HepG2 (cell line): Measurements from ENCODE around the gene PMVK. TPM values are rescaled to one million over a fixed set of nuclear protein-coding genes. Genes with fewer than 3 reads are reported as not detected.

ENCODE experiments used
- FOXO1 ChIP-seq: sonication (generic); formaldehyde crosslinking; IDR thresholded peaks from 2 replicates; pipeline ENCODE4 v1.4.0; 2020; ENCODE audit warnings: missing genetic modification reagents
- JUND ChIP-seq: sonication (generic); formaldehyde crosslinking; IDR thresholded peaks from 2 replicates; pipeline ENCODE4 v1.8.0; 2022; ENCODE audit warnings: mild to moderate bottlenecking, missing genetic modification reagents
- NBN ChIP-seq: fragments of 450-650 bp; conservative IDR thresholded peaks from 2 replicates; pipeline ENCODE4 v1.6.1; 2017
- NR3C1 ChIP-seq: sonication (generic); formaldehyde crosslinking; IDR thresholded peaks from 2 replicates; pipeline ENCODE4 v1.4.0; 2020; ENCODE audit warnings: missing genetic modification reagents
- STAT5B ChIP-seq: sonication (generic); formaldehyde crosslinking; IDR thresholded peaks from 2 replicates; pipeline ENCODE4 v1.4.0; 2020; ENCODE audit warnings: missing genetic modification reagents
- ZFP36L1 ChIP-seq: sonication (generic); formaldehyde crosslinking; IDR thresholded peaks from 2 replicates; pipeline ENCODE4 v1.8.0; 2022; ENCODE audit warnings: mild to moderate bottlenecking, missing genetic modification reagents, moderate library complexity
- ZFP62 ChIP-seq: sonication (generic); formaldehyde crosslinking; IDR thresholded peaks from 2 replicates; pipeline ENCODE4 v1.4.0; 2020; ENCODE audit warnings: missing genetic modification reagents
- ZNF253 ChIP-seq: sonication (generic); formaldehyde crosslinking; IDR thresholded peaks from 2 replicates; pipeline ENCODE4 v1.8.0; 2022; ENCODE audit warnings: mild to moderate bottlenecking, missing genetic modification reagents, borderline replicate concordance
- ZNF496 ChIP-seq: sonication (generic); formaldehyde crosslinking; IDR thresholded peaks from 2 replicates; pipeline ENCODE4 v1.8.1; 2023; ENCODE audit warnings: mild to moderate bottlenecking, moderate library complexity, missing genetic modification reagents; ENCODE audit not compliant: insufficient replicate concordance
- ZNF607 ChIP-seq: sonication (generic); formaldehyde crosslinking; IDR thresholded peaks from 2 replicates; pipeline ENCODE4 v1.5.1; 2020; ENCODE audit warnings: missing genetic modification reagents, mild to moderate bottlenecking, borderline replicate concordance
- ZNF768 ChIP-seq: sonication (generic); formaldehyde crosslinking; IDR thresholded peaks from 2 replicates; pipeline ENCODE4 v1.4.0; 2020; ENCODE audit warnings: missing genetic modification reagents
- ZNF883 ChIP-seq: sonication (generic); formaldehyde crosslinking; IDR thresholded peaks from 2 replicates; pipeline ENCODE4 v1.5.1; 2020; ENCODE audit warnings: mild to moderate bottlenecking, missing genetic modification reagents; ENCODE audit errors: not compliant biosample characterization
- ZSCAN22 ChIP-seq: sonication (generic); formaldehyde crosslinking; IDR thresholded peaks from 2 replicates; pipeline ENCODE4 v1.4.0; 2020; ENCODE audit warnings: mild to moderate bottlenecking, missing genetic modification reagents
- ZSCAN9 ChIP-seq: IDR thresholded peaks from 2 replicates; pipeline ENCODE4 v1.6.1; 2016; ENCODE audit warnings: borderline replicate concordance
- polyA plus RNA-seq, 8 experiments: library from polyadenylated mRNA; depleted of rRNA in 3 of 8; stranded (reverse) in 7 of 8; unstranded in 1 of 8; fragments of >200 nt; fragmentation: Illumina TruSeq in 4 of 8; extraction: Trizol in 4 of 8; gene quantifications; 2 replicates each; pipeline versions ENCODE4 v1.2.1 to v1.2.3, GENCODE V29; 2011 to 2016; ENCODE audit warnings: low read depth in 4 of 8, missing spikeins in 1 of 8, mixed read lengths in 1 of 8; ENCODE audit not compliant: insufficient read depth in 1 of 8
- total RNA-seq, 5 experiments: library from RNA; depleted of rRNA; stranded (reverse); fragments of >200 nt; fragmentation: Illumina TruSeq; extraction: Trizol; gene quantifications; 2 replicates each; pipeline ENCODE4 v1.2.3, GENCODE V29; 2016; ENCODE audit warnings: low read depth in 1 of 5
- TF ChIP-seq, protein P1 (sequence below): sonication (generic); formaldehyde crosslinking; IDR thresholded peaks from 2 replicates; pipeline ENCODE4 v1.5.0; 2020; ENCODE audit warnings: mild to moderate bottlenecking, missing genetic modification reagents, borderline replicate concordance
- TF ChIP-seq, protein P2 (sequence below): IDR thresholded peaks from 2 replicates; pipeline ENCODE4 v1.6.1; 2016
- TF ChIP-seq, protein P3 (sequence below): IDR thresholded peaks from 2 replicates; pipeline ENCODE4 v1.6.1; 2016; ENCODE audit warnings: low read depth, control low read depth

PMVK gene
- total and polyA plus RNA-seq, 2 of the 13 experiments (the other 11 are each of a cell fraction or from before 2014, with no cell fraction given), result 3.9 to 12.6 TPM

DNA sequence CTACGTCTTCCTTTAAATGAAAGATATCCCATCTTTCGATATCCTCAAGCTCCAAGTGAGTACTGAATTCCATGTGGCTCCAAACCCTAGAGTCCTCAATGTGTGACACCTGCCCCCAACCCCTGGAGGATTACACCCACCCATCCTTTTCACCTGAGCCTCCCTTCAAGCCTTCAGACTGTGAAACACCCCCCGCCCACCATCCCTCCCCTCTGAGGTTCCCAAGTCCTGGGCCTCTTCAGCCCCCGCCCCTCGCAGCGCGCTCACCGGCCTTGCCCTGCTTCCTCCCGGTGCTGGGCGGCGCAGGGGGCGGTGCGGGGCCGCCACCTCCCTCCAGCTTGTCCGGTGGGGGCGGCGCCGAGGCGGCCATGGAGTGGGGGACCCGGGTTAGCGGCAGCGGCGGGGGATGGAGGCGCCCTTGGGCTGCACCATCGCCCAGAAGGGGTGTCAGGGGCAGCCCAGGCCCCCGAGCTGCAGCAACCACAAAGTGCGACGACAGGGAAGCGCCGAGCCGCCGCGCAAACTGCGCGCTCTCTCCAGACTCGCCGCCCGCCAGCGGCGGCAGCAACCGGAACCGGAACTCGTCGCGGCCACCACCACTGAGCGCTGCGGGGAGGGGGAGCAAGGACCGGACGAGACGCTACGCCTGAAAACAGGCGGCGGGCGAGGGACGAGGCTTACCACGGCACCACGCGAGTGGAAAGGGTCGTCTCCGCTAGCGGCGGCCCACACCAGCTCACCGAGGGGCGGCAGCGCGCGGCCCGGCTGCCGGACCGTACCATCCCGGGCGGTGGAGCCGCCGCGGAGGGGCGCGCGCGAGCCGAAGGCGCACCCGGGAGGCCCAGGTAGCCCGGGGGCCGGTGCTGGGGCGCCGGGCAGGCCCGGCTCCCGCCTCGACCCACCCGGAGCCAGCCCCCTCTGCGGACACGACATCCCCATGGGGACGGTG lies 25.0 kb upstream of the PMVK start, which contains the start of gene PYGO2 (continued):
- TF ChIP-seq, protein P1, sequence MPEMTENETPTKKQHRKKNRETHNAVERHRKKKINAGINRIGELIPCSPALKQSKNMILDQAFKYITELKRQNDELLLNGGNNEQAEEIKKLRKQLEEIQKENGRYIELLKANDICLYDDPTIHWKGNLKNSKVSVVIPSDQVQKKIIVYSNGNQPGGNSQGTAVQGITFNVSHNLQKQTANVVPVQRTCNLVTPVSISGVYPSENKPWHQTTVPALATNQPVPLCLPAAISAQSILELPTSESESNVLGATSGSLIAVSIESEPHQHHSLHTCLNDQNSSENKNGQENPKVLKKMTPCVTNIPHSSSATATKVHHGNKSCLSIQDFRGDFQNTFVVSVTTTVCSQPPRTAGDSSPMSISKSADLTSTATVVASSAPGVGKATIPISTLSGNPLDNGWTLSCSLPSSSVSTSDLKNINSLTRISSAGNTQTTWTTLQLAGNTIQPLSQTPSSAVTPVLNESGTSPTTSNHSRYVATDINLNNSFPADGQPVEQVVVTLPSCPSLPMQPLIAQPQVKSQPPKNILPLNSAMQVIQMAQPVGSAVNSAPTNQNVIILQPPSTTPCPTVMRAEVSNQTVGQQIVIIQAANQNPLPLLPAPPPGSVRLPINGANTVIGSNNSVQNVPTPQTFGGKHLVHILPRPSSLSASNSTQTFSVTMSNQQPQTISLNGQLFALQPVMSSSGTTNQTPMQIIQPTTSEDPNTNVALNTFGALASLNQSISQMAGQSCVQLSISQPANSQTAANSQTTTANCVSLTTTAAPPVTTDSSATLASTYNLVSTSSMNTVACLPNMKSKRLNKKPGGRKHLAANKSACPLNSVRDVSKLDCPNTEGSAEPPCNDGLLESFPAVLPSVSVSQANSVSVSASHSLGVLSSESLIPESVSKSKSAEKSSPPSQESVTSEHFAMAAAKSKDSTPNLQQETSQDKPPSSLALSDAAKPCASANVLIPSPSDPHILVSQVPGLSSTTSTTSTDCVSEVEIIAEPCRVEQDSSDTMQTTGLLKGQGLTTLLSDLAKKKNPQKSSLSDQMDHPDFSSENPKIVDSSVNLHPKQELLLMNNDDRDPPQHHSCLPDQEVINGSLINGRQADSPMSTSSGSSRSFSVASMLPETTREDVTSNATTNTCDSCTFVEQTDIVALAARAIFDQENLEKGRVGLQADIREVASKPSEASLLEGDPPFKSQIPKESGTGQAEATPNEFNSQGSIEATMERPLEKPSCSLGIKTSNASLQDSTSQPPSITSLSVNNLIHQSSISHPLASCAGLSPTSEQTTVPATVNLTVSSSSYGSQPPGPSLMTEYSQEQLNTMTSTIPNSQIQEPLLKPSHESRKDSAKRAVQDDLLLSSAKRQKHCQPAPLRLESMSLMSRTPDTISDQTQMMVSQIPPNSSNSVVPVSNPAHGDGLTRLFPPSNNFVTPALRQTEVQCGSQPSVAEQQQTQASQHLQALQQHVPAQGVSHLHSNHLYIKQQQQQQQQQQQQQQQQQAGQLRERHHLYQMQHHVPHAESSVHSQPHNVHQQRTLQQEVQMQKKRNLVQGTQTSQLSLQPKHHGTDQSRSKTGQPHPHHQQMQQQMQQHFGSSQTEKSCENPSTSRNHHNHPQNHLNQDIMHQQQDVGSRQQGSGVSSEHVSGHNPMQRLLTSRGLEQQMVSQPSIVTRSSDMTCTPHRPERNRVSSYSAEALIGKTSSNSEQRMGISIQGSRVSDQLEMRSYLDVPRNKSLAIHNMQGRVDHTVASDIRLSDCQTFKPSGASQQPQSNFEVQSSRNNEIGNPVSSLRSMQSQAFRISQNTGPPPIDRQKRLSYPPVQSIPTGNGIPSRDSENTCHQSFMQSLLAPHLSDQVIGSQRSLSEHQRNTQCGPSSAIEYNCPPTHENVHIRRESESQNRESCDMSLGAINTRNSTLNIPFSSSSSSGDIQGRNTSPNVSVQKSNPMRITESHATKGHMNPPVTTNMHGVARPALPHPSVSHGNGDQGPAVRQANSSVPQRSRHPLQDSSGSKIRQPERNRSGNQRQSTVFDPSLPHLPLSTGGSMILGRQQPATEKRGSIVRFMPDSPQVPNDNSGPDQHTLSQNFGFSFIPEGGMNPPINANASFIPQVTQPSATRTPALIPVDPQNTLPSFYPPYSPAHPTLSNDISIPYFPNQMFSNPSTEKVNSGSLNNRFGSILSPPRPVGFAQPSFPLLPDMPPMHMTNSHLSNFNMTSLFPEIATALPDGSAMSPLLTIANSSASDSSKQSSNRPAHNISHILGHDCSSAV (CRISPR knock-in tag), result no peak
- TF ChIP-seq STAT5B (CRISPR knock-in tag), result no peak
- TF ChIP-seq ZNF883 (CRISPR knock-in tag), result no peak
- TF ChIP-seq, protein P2, sequence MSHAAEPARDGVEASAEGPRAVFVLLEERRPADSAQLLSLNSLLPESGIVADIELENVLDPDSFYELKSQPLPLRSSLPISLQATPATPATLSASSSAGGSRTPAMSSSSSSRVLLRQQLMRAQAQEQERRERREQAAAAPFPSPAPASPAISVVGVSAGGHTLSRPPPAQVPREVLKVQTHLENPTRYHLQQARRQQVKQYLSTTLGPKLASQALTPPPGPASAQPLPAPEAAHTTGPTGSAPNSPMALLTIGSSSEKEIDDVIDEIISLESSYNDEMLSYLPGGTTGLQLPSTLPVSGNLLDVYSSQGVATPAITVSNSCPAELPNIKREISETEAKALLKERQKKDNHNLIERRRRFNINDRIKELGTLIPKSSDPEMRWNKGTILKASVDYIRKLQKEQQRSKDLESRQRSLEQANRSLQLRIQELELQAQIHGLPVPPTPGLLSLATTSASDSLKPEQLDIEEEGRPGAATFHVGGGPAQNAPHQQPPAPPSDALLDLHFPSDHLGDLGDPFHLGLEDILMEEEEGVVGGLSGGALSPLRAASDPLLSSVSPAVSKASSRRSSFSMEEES (CRISPR knock-in tag), result no peak
- TF ChIP-seq ZSCAN22, result no peak
- TF ChIP-seq FOXO1 (CRISPR knock-in tag), result peak; percentile 59; the same call in 1 of the 2 replicates
- TF ChIP-seq NBN, result no peak
- TF ChIP-seq, protein P3, sequence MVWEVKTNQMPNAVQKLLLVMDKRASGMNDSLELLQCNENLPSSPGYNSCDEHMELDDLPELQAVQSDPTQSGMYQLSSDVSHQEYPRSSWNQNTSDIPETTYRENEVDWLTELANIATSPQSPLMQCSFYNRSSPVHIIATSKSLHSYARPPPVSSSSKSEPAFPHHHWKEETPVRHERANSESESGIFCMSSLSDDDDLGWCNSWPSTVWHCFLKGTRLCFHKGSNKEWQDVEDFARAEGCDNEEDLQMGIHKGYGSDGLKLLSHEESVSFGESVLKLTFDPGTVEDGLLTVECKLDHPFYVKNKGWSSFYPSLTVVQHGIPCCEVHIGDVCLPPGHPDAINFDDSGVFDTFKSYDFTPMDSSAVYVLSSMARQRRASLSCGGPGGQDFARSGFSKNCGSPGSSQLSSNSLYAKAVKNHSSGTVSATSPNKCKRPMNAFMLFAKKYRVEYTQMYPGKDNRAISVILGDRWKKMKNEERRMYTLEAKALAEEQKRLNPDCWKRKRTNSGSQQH, result no peak
- TF ChIP-seq NR3C1 (CRISPR knock-in tag), result no peak
- 0 out of 2 replicates have a peak, but pooled peaks have one; percentile 60 for TF ChIP-seq ZNF768
- TF ChIP-seq ZFP36L1 (CRISPR knock-in tag), result 0 out of 2 replicates have a peak, but pooled peaks have one; percentile 39
- TF ChIP-seq ZNF607 (CRISPR knock-in tag), result peak; percentile 94
- no peak for TF ChIP-seq ZNF253 (CRISPR knock-in tag)
- peak; percentile 60; the same call in 1 of the 2 replicates for TF ChIP-seq ZSCAN9 (CRISPR knock-in tag)
- TF ChIP-seq ZFP62 (CRISPR knock-in tag), result 0 out of 2 replicates have a peak, but pooled peaks have one; percentile 52
- TF ChIP-seq ZNF496 (CRISPR knock-in tag), result no peak
- peak; percentile 56; the same call in 1 of the 2 replicates for TF ChIP-seq JUND (CRISPR knock-in tag)
